H1 (cell line): ENCODE data around the gene FAM131A. TPM values are rescaled to one million over a fixed set of nuclear protein-coding genes. Genes with fewer than 3 reads are reported as not detected.

Source experiments
- ASH2L ChIP-seq: fragments of 200-600, 300-600 bp; sonication (generic); IDR thresholded peaks from one replicate; pipeline ENCODE4 v1.7.1; 2017; ENCODE audit warnings: low read length
- polyA plus RNA-seq, 7 experiments: library from polyadenylated mRNA; depleted of rRNA in 3 of 7; stranded (reverse) in 5 of 7; unstranded in 2 of 7; fragments of >200 nt in 5 of 7; fragments of 200-250 nt in 2 of 7; gene quantifications; 1 replicate in 5 of 7; 2 replicates in 1 of 7; 4 replicates in 1 of 7; pipeline versions ENCODE4 v1.2.1 to v1.2.3, GENCODE V29; 2011 to 2013; ENCODE audit warnings: missing spikeins in 2 of 7, mixed read lengths in 2 of 7
- total RNA-seq: library from RNA; stranded (reverse); fragmentation: NEBNext Ultra II Directional; extraction: Animal tissue kit (Norgen Biotek cat#: 25700); gene quantifications from 2 replicates; pipeline ENCODE4 v1.2.1, GENCODE V29; 2021

FAM131A gene
- total and polyA plus RNA-seq, 2 of the 8 experiments (the other 6 are each of a cell fraction or from before 2014, with no cell fraction given), result 16.0 to 21.9 TPM

DNA sequence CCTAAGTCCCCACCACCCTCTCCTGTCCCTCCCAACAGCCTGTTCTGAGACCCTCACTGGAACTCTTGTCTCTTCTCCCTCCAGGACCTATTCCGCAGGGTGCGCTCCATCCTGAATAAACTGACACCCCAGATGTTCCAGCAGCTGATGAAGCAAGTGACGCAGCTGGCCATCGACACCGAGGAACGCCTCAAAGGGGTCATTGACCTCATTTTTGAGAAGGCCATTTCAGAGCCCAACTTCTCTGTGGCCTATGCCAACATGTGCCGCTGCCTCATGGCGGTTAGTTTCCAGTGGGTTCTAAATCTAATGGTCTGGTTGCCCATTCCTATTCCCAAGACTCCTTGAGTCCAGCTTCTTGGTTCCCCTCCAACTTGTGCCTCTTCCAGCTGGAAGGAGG lies 13.7 kb upstream of the FAM131A start (continued):
- no peak for TF ChIP-seq ASH2L
